ENCODE results near the gene RAPSN. TPM values are rescaled to one million over a fixed set of nuclear protein-coding genes. Genes with fewer than 3 reads are reported as not detected.
A peak's percentile ranks its signal among the peaks of the same experiment; 100 is the strongest.

RAPSN gene
- total RNA-seq, 1 donor from 2014 or later, result 2.2 TPM

DNA sequence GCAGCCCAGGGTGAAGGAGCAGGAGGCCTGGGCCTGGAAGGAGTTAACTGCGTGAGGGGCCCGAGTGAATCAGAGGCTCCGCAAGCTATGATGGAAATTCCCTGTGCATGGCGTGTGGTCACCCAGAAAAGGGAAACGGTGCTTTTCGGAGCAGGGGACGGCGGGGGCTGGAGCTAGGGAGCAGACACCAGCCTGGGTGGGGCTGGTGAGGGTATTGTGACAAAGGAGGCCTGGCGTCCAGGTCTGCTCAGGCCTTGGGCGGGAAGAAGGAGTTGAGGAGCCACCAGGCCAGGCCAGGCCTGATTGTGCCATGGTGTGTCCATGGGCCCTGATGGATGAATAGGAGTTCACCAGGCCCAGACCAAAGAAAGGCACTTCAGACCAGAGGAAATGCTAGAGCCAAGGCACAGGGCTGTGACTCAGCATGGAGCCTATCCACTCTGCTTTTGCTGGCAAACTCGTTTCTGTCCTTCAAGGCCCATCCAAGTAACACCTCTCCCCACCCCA lies 57.8 kb downstream of the RAPSN start:
- intact Hi-C loops (cut with micrococcal nuclease), result no loop called here
- Histone ChIP-seq H3K4me3 (no peak overlapping the region), H3K27ac (replicated peaks) (peak overlapping the region; percentile 87), H3K36me3 (no peaks in the 10 kb centered on the region), H3K4me1 (peaks cover 25% of the 10 kb centered on the region), H3K9me3 (replicated peaks) (no peaks in the 10 kb centered on the region), H3K27me3 (ENCODE audit: low read depth) (no peaks in the 10 kb centered on the region)
- TF ChIP-seq, protein P1, sequence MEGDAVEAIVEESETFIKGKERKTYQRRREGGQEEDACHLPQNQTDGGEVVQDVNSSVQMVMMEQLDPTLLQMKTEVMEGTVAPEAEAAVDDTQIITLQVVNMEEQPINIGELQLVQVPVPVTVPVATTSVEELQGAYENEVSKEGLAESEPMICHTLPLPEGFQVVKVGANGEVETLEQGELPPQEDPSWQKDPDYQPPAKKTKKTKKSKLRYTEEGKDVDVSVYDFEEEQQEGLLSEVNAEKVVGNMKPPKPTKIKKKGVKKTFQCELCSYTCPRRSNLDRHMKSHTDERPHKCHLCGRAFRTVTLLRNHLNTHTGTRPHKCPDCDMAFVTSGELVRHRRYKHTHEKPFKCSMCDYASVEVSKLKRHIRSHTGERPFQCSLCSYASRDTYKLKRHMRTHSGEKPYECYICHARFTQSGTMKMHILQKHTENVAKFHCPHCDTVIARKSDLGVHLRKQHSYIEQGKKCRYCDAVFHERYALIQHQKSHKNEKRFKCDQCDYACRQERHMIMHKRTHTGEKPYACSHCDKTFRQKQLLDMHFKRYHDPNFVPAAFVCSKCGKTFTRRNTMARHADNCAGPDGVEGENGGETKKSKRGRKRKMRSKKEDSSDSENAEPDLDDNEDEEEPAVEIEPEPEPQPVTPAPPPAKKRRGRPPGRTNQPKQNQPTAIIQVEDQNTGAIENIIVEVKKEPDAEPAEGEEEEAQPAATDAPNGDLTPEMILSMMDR (IDR thresholded peaks at IDR 0.05; ENCODE audit: borderline replicate concordance), result no peak
- DNase-seq, result peak; percentile 51

DNA sequence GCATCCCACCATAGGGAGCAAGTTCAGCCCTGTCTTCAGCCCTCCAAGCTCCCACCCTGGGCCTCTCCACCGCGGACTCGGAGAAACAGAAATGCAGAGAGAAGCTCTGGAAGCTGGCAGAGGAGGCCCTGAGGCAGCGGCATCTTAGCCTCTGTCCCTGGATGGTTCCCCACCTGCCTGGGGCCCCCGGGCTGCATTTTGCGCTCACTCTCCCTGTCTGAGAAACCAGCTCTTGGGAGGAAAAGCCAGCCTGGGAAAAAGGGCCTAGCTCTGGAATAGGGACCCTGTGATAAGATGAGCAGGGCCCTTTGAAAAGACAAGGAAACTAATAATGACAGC lies 58.5 kb downstream of the RAPSN start:
- TF ChIP-seq, protein P1 (IDR thresholded peaks at IDR 0.05; ENCODE audit: borderline replicate concordance), result no peak
- no peaks in the 10 kb centered on the region for H3K9me3 ChIP-seq (replicated peaks)
- H3K27me3 ChIP-seq (ENCODE audit: low read depth), result no peaks in the 10 kb centered on the region
- DNase-seq, result no peak
- H3K4me3 ChIP-seq, result no peak overlapping the region
- H3K27ac ChIP-seq (replicated peaks), result peak overlapping the region; percentile 87
- intact Hi-C loops (cut with micrococcal nuclease), result no loop called here
- H3K4me1 ChIP-seq, result peaks cover 24% of the 10 kb centered on the region
- H3K36me3 ChIP-seq, result no peaks in the 10 kb centered on the region

DNA sequence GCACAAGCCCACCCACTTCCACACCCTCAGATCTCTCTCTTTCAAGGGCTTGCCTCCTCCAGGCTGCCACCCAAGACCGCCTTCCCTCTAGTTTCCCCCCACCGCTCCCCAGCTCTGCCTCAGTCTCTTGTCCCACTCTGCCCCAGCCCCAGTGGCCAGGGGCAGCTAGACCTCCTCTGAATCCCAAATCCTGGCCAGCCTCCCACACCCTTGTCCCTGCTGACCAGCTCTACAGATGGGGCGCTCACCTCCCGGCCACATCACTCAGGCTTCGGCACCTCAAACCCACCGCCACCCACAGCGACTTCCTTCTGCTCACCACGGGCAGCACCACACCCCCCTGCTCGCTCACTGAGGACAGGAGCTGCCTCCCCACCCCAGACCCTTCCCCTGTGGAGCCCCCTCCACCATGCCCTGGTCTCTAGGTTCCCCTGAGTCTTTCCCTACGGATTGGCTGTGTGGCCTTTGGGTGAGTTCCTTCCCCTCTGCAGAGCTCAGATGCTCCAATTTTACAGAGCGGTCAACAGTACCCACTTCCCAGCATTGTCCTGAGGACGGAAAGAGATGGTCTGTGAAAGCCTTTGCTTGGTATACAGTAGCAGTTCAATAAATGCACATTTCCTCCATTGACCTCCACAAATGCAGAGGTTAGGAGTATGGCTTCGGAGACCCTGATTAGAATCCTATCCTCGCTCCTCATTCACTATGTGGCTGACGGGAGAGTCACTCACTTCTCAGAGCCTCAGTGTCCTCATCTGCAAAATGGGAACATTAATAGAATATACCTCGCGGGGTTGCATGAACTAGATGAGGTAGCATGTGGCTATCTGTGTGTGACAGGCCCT lies 59.1 kb downstream of the RAPSN start:
- H3K4me1 ChIP-seq, result peaks cover 18% of the 10 kb centered on the region
- intact Hi-C loops (cut with micrococcal nuclease), result loop anchor here (10.0 kb wide), 1 partner anchor 55 kb away; the partner anchor contains the start of gene RAPSN
- no peak for DNase-seq

DNA sequence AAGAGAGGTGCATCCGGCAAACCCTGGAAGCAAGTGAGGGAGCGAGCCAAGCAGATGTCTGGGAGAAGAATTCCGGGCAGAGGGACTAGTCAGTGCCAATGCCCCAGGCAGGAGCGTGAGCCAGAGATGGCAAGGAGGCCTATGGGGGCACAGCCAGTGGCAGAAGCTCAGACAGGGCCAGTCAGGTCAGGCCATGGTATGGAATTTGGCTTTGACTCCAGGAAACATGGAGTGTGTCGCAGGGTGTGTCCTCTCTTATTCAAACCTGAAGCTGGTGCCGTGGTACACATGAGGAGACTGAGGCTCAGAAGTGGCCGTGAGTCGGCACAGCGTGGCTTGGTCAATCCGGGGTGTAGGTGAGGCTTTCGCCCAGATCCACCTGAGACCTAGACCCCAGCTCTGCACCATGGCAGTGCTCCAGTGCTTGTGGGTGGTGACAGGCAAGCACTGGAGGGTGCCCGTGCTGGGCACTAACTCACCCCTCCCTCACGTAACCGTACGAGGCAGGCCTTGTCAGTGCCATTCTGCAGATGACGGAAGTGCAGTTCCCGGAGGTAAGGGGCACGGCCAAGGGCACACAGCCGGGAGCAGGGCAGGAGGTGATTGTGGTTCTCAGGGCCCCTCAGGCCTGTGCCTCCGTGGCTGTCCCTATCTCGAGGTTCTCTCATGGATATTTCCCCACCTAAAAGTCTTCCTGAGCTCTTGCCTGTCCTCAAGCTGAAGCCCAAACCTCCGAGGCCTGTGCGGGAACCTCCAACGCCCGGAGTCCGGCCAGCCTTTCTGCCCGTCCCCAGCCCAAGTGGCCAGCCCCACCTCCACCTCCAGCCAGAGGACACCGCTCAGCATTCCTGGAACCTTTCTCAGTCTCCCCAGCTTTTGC lies 60.0 kb downstream of the RAPSN start:
- no peaks in the 10 kb centered on the region for H3K36me3 ChIP-seq
- no peak for DNase-seq
- peaks cover 9% of the 10 kb centered on the region for H3K4me1 ChIP-seq
- no peaks in the 10 kb centered on the region for H3K9me3 ChIP-seq (replicated peaks)
- intact Hi-C loops (cut with micrococcal nuclease), result loop anchor here (10.0 kb wide), 1 partner anchor 56 kb away; the partner anchor contains the start of gene RAPSN
- H3K27me3 ChIP-seq (ENCODE audit: low read depth), result no peaks in the 10 kb centered on the region
- H3K27ac ChIP-seq (replicated peaks), result no peak overlapping the region
- H3K4me3 ChIP-seq, result no peak overlapping the region
- TF ChIP-seq, protein P1 (IDR thresholded peaks at IDR 0.05; ENCODE audit: borderline replicate concordance), result no peak

More for the DNA sequence above, 59.1 kb downstream of the RAPSN start:
- no peaks in the 10 kb centered on the region for H3K36me3 ChIP-seq
- H3K27me3 ChIP-seq (ENCODE audit: low read depth), result no peaks in the 10 kb centered on the region
- no peak overlapping the region for H3K27ac ChIP-seq (replicated peaks)
- no peaks in the 10 kb centered on the region for H3K9me3 ChIP-seq (replicated peaks)
- no peak overlapping the region for H3K4me3 ChIP-seq
- TF ChIP-seq, protein P1 (IDR thresholded peaks at IDR 0.05; ENCODE audit: borderline replicate concordance), result no peak

DNA sequence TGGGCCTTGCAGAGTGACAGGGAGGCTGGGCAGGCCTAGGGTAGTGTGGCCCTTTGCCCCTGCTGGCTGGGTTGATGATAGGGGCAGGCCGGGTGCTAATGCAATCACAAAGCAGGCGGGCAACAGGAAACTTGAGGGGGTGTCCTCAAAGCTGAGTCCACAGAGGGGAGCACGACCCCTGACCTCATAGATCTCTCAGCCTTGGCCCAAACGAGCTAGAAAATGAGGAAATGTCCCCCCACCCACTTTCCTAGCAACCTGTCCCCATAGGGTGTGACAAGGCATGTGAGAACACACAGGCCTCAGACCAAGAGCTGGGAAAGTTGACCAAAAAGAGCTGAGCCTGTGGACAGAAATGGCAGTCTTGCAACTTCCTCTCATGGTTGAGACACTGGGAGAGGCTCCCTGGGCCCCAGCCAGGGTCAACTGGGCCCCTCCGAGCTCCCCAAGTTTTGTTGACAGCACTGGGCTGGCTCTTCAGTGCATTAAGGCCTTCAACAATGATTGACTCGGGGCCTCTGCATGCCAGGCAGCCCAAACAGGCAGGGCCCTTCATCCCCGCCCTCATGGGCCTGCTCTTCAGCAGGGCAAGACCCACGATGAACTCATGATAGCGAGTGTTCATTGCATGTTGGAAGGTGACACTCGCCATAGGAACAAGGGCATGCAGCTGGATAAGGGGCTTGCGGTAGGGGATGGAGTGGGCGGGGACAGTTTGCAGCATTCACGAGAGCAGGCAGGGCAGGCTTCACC lies 60.8 kb downstream of the RAPSN start:
- TF ChIP-seq, protein P1 (IDR thresholded peaks at IDR 0.05; ENCODE audit: borderline replicate concordance), result no peak
- Histone ChIP-seq H3K27ac (replicated peaks) (no peak overlapping the region), H3K4me1 (peaks cover under 1% of the 10 kb centered on the region), H3K27me3 (ENCODE audit: low read depth) (no peaks in the 10 kb centered on the region), H3K4me3 (no peak overlapping the region), H3K9me3 (replicated peaks) (no peaks in the 10 kb centered on the region), H3K36me3 (no peaks in the 10 kb centered on the region)
- DNase-seq, result no peak
- intact Hi-C loops (cut with micrococcal nuclease), result loop anchor here (10.0 kb wide), 1 partner anchor 57 kb away; the partner anchor contains the start of gene RAPSN

Data from left ventricle myocardium inferior (tissue), 1 donor.